Heart right ventricle (tissue), 16 donors: ENCODE results near the gene TBC1D8. TPM values are rescaled to one million over a fixed set of nuclear protein-coding genes. Genes with fewer than 3 reads are reported as not detected.

ENCODE experiments used
- ATAC-seq, 8 donors: fragments of 200-7000 bp; cut with Tn5 transposase; one replicate each; pipeline ENCODE4 v1.9.1; 2020; ENCODE audit warnings: mild to moderate bottlenecking in 8 of 8, moderate library complexity in 8 of 8, moderate number of reproducible peaks in 1 of 8
- DNase-seq, 2 donors: peaks; one replicate each; pipeline ENCODE4 v3.0.0-alpha.2; 2020
- H3K27ac ChIP-seq, 10 donors: fragments of 200-600 bp; sonication (generic) in 2 of 10; one replicate each; pipeline versions ENCODE4 v1.5.0 to v1.8.0; 2020 to 2022; ENCODE audit warnings: mild to moderate bottlenecking in 3 of 10
- H3K27me3 ChIP-seq, 7 donors: fragments of 200-600 bp; one replicate each; pipeline ENCODE4 v1.8.0; 2021 to 2022; ENCODE audit warnings: mild to moderate bottlenecking in 2 of 7
- H3K36me3 ChIP-seq, 9 donors: fragments of 200-600 bp; sonication (generic) in 1 of 9; one replicate each; pipeline versions ENCODE4 v1.5.0 to v1.8.0; 2020 to 2022; ENCODE audit warnings: mild to moderate bottlenecking in 2 of 9
- H3K4me1 ChIP-seq, 9 donors: fragments of 200-600 bp; sonication (generic) in 1 of 9; one replicate each; pipeline versions ENCODE4 v1.5.0 to v1.8.0; 2020 to 2022; ENCODE audit warnings: mild to moderate bottlenecking in 4 of 9
- H3K4me3 ChIP-seq, 10 donors: fragments of 200-600 bp; sonication (generic) in 2 of 10; one replicate each; pipeline versions ENCODE4 v1.5.0 to v1.8.0; 2020 to 2022; ENCODE audit warnings: mild to moderate bottlenecking in 7 of 10, moderate library complexity in 2 of 10
- H3K9me3 ChIP-seq, 11 donors: fragments of 200-600 bp in 10 of 11; sonication (generic) in 2 of 11; one replicate each; pipeline versions ENCODE4 v1.5.0 to v1.8.0; 2013 to 2022; ENCODE audit warnings: mild to moderate bottlenecking in 2 of 11, control low read depth in 1 of 11, moderate library complexity in 1 of 11
- WGBS, 2 donors: extraction: QIAGEN DNeasy Blood & Tissue Kit; methylation state at CpG; one replicate each; pipeline ENCODE4 v1.1.7; 2013; ENCODE audit warnings: inconsistent platforms in 1 of 2; 5-methylcytosine and 5-hydroxymethylcytosine counted together
- intact Hi-C, 10 donors: fragments of 100-400 bp; cut with DNase I; formaldehyde crosslinking; loops; one replicate each; pipeline versions ENCODE4 v1.11.1 to v1.14.2; 2022
- polyA plus RNA-seq, 2 donors: library from polyadenylated mRNA; stranded (reverse); fragments of 200-250 nt; gene quantifications; one replicate each; pipeline ENCODE4 v1.2.3, GENCODE V29; 2013
- total RNA-seq, 10 donors: library from RNA; stranded (reverse); fragmentation: NEBNext Ultra II Directional in 3 of 10; extraction: Animal tissue kit (Norgen Biotek cat#: 25700) in 3 of 10; gene quantifications; one replicate each; pipeline versions ENCODE4 v1.2.1 to v1.2.4, GENCODE V29; 2021 to 2023
- TF ChIP-seq, protein P1 (sequence below), 9 donors: fragments of 200-600 bp; sonication (generic) in 2 of 9; IDR thresholded peaks; one replicate each; pipeline versions ENCODE4 v1.5.0 to v1.8.0; 2021 to 2022; ENCODE audit warnings: antibody characterized with exemption in 9 of 9, mild to moderate bottlenecking in 5 of 9, moderate library complexity in 1 of 9
- donor health status: Arrhythmogenic right ventricular cardiomyopathy.
- donor health status: ischemic (EF 13 %, LVEDD 7.1; RV severe dilation, severe dysfunction).
- donor health status: healthy with polysubstance abuse.
- donor health status: DM: no; HTN: yes; CAD: no.
- donor health status: DM: no; HTN: no; CAD: no.
- donor health status: ischemic (EF 25% LVEDD 6.9; RV normal size, moderate dysfunction).
- donor health status: ischemic (EF 25% LVEDD 5.7; RV mildly dilated, moderate dysfunction).
- donor health status: healthy.
- donor health status: DM: yes; HTN: yes; CAD: no.
- donor health status: Ischemic cardiomyopathy.
- donor health status: ischemic (EF 35%, LVEDD 5.7; RV mildly dilated, moderate dysfunction).
- donor health status: nonischemic (EF 11% LVEDD 7.7; RV severe dilation, severe dysfunction).
- donor health status: DM: yes; HTN: yes; CAD: no.
- donor health status: PGD.
- donor health status: ischemic (EF 29% LVEDD 5.4; RV normal size, mild dysfunction).
- donor health status: nonischemic (EF 23%, LVEDD 6.1; RV moderate dilation, normal function).

TBC1D8 gene
- total and polyA plus RNA-seq, 12 donors, result 24.0 to 69.5 (median 55.5) TPM

DNA sequence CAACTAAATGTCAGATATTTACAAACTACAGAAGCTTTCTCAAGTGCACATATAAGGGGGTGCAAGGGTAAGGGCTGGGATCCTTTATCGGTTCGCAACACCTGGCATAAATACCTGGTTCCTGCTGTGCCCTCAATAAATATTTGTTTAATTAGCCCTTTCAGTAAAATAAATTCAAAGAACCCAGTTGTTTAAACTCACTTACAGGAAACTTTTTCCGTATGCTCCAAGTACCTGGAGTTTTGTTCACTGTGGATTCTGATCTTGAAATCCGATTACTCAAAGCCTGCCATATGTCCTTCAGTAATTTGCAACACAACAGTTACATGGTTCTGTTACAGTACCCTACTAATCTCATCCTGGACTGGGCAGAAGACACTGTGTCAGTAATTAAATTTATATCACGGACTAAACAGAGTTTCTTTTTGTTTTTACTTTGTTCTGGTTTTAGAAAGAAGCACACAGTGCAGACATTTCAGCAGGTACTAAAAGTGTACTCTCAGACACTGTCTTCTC is 36.9 kb downstream of the TBC1D8 start:
- intact Hi-C loops, result loop anchor here in 6 of 10 donors (5.0 kb wide), 2 partner anchors 33 to 38 kb away; partner anchors contain the start of gene TBC1D8 (in 3 of the 6)
- H3K36me3 ChIP-seq, result no peaks in the 10 kb centered on the region
- H3K4me1 ChIP-seq, result peaks cover 30 to 97% (median 71%) of the 10 kb centered on the region in 9 donors
- no peaks in the 10 kb centered on the region for H3K9me3 ChIP-seq
- H3K27ac ChIP-seq, result peak overlapping the region; percentile 42 to 93 (median 84)
- no peak for DNase-seq
- ATAC-seq, result no peak
- 66 to 71% methylated on average over 5 of the region's 5 CpGs for WGBS, 2 donors
- no peaks in the 10 kb centered on the region for H3K27me3 ChIP-seq
- no peak overlapping the region for H3K4me3 ChIP-seq
- TF ChIP-seq, protein P1, sequence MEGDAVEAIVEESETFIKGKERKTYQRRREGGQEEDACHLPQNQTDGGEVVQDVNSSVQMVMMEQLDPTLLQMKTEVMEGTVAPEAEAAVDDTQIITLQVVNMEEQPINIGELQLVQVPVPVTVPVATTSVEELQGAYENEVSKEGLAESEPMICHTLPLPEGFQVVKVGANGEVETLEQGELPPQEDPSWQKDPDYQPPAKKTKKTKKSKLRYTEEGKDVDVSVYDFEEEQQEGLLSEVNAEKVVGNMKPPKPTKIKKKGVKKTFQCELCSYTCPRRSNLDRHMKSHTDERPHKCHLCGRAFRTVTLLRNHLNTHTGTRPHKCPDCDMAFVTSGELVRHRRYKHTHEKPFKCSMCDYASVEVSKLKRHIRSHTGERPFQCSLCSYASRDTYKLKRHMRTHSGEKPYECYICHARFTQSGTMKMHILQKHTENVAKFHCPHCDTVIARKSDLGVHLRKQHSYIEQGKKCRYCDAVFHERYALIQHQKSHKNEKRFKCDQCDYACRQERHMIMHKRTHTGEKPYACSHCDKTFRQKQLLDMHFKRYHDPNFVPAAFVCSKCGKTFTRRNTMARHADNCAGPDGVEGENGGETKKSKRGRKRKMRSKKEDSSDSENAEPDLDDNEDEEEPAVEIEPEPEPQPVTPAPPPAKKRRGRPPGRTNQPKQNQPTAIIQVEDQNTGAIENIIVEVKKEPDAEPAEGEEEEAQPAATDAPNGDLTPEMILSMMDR (IDR thresholded peaks at IDR 0.05), result no peak

DNA sequence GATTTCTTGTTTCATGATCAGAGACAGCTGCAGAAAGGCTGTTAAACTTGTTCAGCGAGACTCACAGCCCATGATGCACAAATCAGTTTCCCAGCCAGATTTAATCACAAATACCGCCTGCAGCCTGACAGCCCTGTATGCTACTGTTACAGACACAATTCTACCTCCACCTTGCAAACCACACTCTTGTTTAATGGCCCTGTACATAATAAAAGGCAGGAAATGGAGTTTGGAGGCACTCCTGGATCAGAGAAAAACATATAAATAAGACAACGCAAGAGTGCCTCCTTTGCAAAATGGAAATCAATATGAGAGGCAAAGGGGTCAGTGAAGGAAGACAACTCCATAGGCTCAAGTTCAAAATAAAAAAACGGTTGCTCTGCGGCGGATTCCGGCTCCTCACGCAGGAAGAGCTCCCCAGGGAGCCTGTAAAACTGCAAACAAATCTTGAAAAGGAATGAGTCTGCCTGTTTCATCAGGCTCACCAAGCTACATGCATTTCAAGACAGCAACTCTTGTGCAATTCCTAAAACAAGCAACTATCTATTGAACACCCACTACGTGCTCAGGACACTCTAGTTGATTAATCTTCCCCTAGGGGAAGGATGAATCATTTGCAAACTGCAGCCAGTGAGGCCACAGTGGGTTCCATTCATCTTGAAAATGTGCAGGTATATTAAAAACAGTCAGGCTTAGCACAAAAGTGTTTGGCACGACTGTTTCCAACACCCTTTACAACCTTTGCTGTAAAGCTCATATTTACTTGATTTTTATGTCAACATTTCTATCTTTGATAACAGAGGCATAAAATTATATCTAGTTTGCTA is 37.5 kb downstream of the TBC1D8 start:
- Histone ChIP-seq H3K4me3 (no peak overlapping the region), H3K27me3 (no peaks in the 10 kb centered on the region), H3K4me1 (peaks cover 33 to 97% (median 71%) of the 10 kb centered on the region in 9 donors), H3K9me3 (no peaks in the 10 kb centered on the region), H3K36me3 (no peaks in the 10 kb centered on the region), H3K27ac (peak overlapping the region; percentile 42 to 93 (median 84))
- ATAC-seq (peak in 1 of 8 donors; percentile 21), DNase-seq (no peak)
- TF ChIP-seq, protein P1 (IDR thresholded peaks at IDR 0.05), result no peak
- WGBS, 2 donors, result 19 to 24% methylated on average over 10 of the region's 10 CpGs
- intact Hi-C loops, result loop anchor here in 6 of 10 donors (5.0 kb wide), 2 partner anchors 34 to 39 kb away; partner anchors contain the start of gene TBC1D8 (in 3 of the 6)

DNA sequence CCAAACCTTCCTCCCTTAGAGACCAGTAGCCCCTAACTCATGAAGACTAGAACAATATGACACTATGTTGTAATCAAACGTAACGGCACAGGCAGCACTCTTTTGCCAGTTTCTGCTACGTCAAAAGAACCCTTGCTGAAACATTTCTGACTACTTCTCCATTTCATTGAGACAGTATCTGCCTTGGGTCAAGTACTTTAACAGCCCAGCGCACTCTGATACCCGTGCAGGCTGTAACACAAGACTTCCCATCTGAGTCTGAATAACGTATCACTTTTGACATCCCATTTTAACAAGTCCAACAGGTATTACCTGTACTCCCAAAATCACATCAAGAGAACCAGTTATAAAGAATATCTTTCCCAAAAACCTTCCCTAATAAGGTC is 38.4 kb downstream of the TBC1D8 start:
- ATAC-seq, result no peak
- WGBS, 2 donors, result 50 to 58% methylated on average over 6 of the region's 6 CpGs
- H3K4me1 ChIP-seq, result peaks cover 33 to 98% (median 70%) of the 10 kb centered on the region in 9 donors

More for the DNA sequence above, 38.4 kb downstream of the TBC1D8 start:
- Histone ChIP-seq H3K9me3 (no peaks in the 10 kb centered on the region), H3K27me3 (no peaks in the 10 kb centered on the region), H3K4me3 (no peak overlapping the region), H3K27ac (peak overlapping the region; percentile 60 to 93 (median 84)), H3K36me3 (no peaks in the 10 kb centered on the region)
- intact Hi-C loops, result loop anchor here in 6 of 10 donors (5.0 kb wide), 2 partner anchors 35 to 40 kb away; partner anchors contain the start of gene TBC1D8 (in 3 of the 6)
- DNase-seq, result no peak
- TF ChIP-seq, protein P1 (IDR thresholded peaks at IDR 0.05), result no peak
